GM12865 (cell line): ENCODE results near the gene TIMM10.

Experiments
- DNase-seq: peaks from one replicate; pipeline ENCODE4 v3.0.0; 2010; ENCODE audit warnings: low read depth
- H3K4me3 ChIP-seq: 2 replicates; pipeline ENCODE4 v1.5.1; 2011; ENCODE audit warnings: mild to moderate bottlenecking, low read depth, low read length, control low read depth
- CTCF ChIP-seq: IDR thresholded peaks from 2 replicates; pipeline ENCODE4 v1.5.1; 2011; ENCODE audit warnings: low read length, control low read depth, low read depth, inconsistent platforms; ENCODE audit not compliant: insufficient read depth; ENCODE audit errors: missing control alignments

The TIMM10 gene

GRCh38 chr11:57504511-57504910 is 26.0 kb downstream of the TIMM10 start:
- H3K4me3 ChIP-seq: no peak overlapping the region
- TF ChIP-seq CTCF: no peak
- no peak for DNase-seq

GRCh38 chr11:57502870-57503269 is 27.7 kb downstream of the TIMM10 start:
- TF ChIP-seq CTCF: no peak
- DNase-seq: no peak

GRCh38 chr11:57502376-57502775 is 28.2 kb downstream of the TIMM10 start:
- TF ChIP-seq CTCF: no peak
- DNase-seq: no peak
- H3K4me3 ChIP-seq: no peak overlapping the region

More at GRCh38 chr11:57502870-57503269, 27.7 kb downstream of the TIMM10 start:
- H3K4me3 ChIP-seq: no peak overlapping the region

- H3K4me3 ChIP-seq: no peak overlapping the region
- TF ChIP-seq CTCF: no peak
- no peak for DNase-seq
Measured at GRCh38 chr11:57501953-57502352, 28.6 kb downstream of the TIMM10 start.

GRCh38 chr11:57500926-57501325 is 29.6 kb downstream of the TIMM10 start:
- no peak for DNase-seq
- no peak overlapping the region for H3K4me3 ChIP-seq
- TF ChIP-seq CTCF: no peak

- no peak for DNase-seq
- no peak for TF ChIP-seq CTCF
- no peak overlapping the region for H3K4me3 ChIP-seq
Measured at GRCh38 chr11:57500515-57500914, 30.0 kb downstream of the TIMM10 start.

GRCh38 chr11:57499983-57500461 is 30.5 kb downstream of the TIMM10 start:
- TF ChIP-seq CTCF: no peak
- no peak for DNase-seq
- no peak overlapping the region for H3K4me3 ChIP-seq
